22Rv1 (cell line): Measurements from ENCODE around the gene RCAN2.

Experiments used
- ZFX ChIP-seq: fragments of 450-650 bp; IDR thresholded peaks from 2 replicates; pipeline ENCODE4 v1.6.1; 2017; ENCODE audit warnings: antibody characterized with exemption, borderline replicate concordance
- TF ChIP-seq, protein P1 (sequence below): fragments of 450-650 bp; IDR thresholded peaks from 2 replicates; pipeline ENCODE4 v1.5.1; 2017; ENCODE audit warnings: mild to moderate bottlenecking

DNA sequence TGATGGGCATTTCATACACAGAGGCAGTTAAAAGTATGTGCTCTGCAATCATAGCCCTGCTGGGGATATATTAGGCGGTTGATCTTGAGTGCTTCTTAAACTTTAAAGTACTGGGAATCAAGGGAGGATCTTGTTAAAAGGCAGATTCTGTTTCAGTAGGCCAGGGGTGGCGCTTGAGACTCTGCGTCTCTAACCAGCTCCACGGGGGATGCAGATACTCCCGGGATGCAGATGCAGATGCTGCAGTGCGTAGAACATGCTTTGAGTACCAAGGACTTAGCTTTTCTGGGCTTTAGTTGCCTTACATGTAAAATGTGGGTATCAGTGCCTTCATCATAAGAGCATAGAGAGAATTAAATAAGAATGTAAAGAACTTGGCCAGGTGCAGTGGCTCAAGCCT, 276.0 kb downstream of the RCAN2 start:
- TF ChIP-seq, protein P1, sequence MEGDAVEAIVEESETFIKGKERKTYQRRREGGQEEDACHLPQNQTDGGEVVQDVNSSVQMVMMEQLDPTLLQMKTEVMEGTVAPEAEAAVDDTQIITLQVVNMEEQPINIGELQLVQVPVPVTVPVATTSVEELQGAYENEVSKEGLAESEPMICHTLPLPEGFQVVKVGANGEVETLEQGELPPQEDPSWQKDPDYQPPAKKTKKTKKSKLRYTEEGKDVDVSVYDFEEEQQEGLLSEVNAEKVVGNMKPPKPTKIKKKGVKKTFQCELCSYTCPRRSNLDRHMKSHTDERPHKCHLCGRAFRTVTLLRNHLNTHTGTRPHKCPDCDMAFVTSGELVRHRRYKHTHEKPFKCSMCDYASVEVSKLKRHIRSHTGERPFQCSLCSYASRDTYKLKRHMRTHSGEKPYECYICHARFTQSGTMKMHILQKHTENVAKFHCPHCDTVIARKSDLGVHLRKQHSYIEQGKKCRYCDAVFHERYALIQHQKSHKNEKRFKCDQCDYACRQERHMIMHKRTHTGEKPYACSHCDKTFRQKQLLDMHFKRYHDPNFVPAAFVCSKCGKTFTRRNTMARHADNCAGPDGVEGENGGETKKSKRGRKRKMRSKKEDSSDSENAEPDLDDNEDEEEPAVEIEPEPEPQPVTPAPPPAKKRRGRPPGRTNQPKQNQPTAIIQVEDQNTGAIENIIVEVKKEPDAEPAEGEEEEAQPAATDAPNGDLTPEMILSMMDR, result no peak
- no peak for TF ChIP-seq ZFX
